ENCODE data around the gene ZFAND3. TPM values are rescaled to one million over a fixed set of nuclear protein-coding genes. Genes with fewer than 3 reads are reported as not detected.

ZFAND3 gene
- total and polyA plus RNA-seq, 2 donors (not counting 3 experiments of a cell fraction or from before 2014, with no cell fraction given), result 15.4 to 54.2 TPM

GRCh38 chr6:37876843-37877242 is 57.3 kb downstream of the ZFAND3 start:
- Histone ChIP-seq H4K20me1 (replicated peaks; ENCODE audit: control insufficient read depth, extremely low read depth, insufficient read depth, low read length) (peaks cover 31% of the 10 kb centered on the region), H3K9ac (replicated peaks; ENCODE audit: extremely low read depth, insufficient read depth, low read length) (no peak overlapping the region), H3K9me1 (replicated peaks; ENCODE audit: control insufficient read depth, extremely low read depth, insufficient read depth, low read length) (no peaks in the 10 kb centered on the region), H3K4me3 (replicated peaks in 1 of 3; ENCODE audit: insufficient read depth in 1 of 3, low read depth in 1 of 3, low read length in 3 of 3) (no peak overlapping the region), H3K36me3 (ENCODE audit: control insufficient read depth in 2 of 2, extremely low read depth in 1 of 2, insufficient read depth in 2 of 2, low read length in 2 of 2) (no peaks in the 10 kb centered on the region), H3K27ac (ENCODE audit: insufficient read depth, low read depth, low read length) (no peak overlapping the region), H3K9me3 (replicated peaks; ENCODE audit: control insufficient read depth, insufficient read depth, low read length) (no peaks in the 10 kb centered on the region), H3K79me2 (ENCODE audit: control insufficient read depth, insufficient read depth, low read length) (peaks cover 94% of the 10 kb centered on the region), H3K4me2 (ENCODE audit: insufficient read depth, low read length) (no peak overlapping the region), H3K4me1 (ENCODE audit: control insufficient read depth, extremely low read depth, insufficient read depth, low read length) (no peaks in the 10 kb centered on the region), H3K27me3 (ENCODE audit: control insufficient read depth in 2 of 2, insufficient read depth in 2 of 2, low read length in 2 of 2) (no peaks in the 10 kb centered on the region), H2AFZ (ENCODE audit: low read depth, low read length) (no peak overlapping the region)
- POLR2A ChIA-PET, result no interaction called here
- dilution Hi-C loops (cut with MboI; ENCODE audit: extremely low pct_ligation_motif_present, low sequenced_read_pairs), result no loop called here
- no peak for FAIRE-seq
- TF ChIP-seq CTCF (IDR thresholded peaks at IDR 0.05; ENCODE audit: extremely low read depth in 1 of 2, insufficient read depth in 1 of 2, low read depth in 1 of 2, low read length in 2 of 2) (no peak), FOS (IDR thresholded peaks at IDR 0.05; ENCODE audit: borderline replicate concordance, insufficient read depth, low read length) (no peak), EZH2 (IDR thresholded peaks at IDR 0.05; ENCODE audit: borderline replicate concordance, low read depth, low read length, severe bottlenecking) (no peak), MAX (IDR thresholded peaks at IDR 0.05; ENCODE audit: insufficient read depth, insufficient read length) (no peak), GATA2 (IDR thresholded peaks at IDR 0.05; ENCODE audit: insufficient read depth, insufficient read length, low read depth, low read length) (no peak), JUN (IDR thresholded peaks at IDR 0.05; ENCODE audit: borderline replicate concordance, insufficient read depth, insufficient read length, low read depth) (no peak), MYC (IDR thresholded peaks at IDR 0.05; ENCODE audit: low read depth, low read length) (no peak), POLR2AphosphoS5 (IDR thresholded peaks at IDR 0.05; ENCODE audit: insufficient read depth, low read depth, low read length) (no peak), POLR2A (IDR thresholded peaks at IDR 0.05; ENCODE audit: low read depth, low read length) (no peak)
- BruUV-seq (replicated peaks), result no TSS peak
- CTCF ChIA-PET, result no interaction called here
- intact Hi-C loops (cut with micrococcal nuclease), result no loop called here
- no peak for DNase-seq (ENCODE audit: low read depth, low spot score)
